Hepatocyte (in vitro differentiated cells): ENCODE results near the gene CASS4. TPM values are rescaled to one million over a fixed set of nuclear protein-coding genes. Genes with fewer than 3 reads are reported as not detected.

Experiments
- DNase-seq: peaks from one replicate; pipeline ENCODE4 v3.0.0-alpha.2; 2016; ENCODE audit warnings: low spot score
- H2AFZ ChIP-seq: fragments of 200-600 bp; sonication (generic); 2 replicates; pipeline ENCODE4 v1.6.0; 2016; ENCODE audit warnings: antibody characterized with exemption, mild to moderate bottlenecking
- H3K27ac ChIP-seq: fragments of 200-600 bp; sonication (generic); 2 replicates; pipeline ENCODE4 v1.5.1; 2016; ENCODE audit warnings: mild to moderate bottlenecking
- H3K27me3 ChIP-seq: fragments of 200-600 bp; sonication (generic); 2 replicates; pipeline ENCODE4 v1.6.1; 2016
- H3K36me3 ChIP-seq: fragments of 200-600 bp; sonication (generic); replicated peaks from 2 replicates; pipeline ENCODE4 v1.5.1; 2016; ENCODE audit warnings: low read depth; ENCODE audit not compliant: insufficient read depth
- H3K4me1 ChIP-seq: fragments of 200-600 bp; sonication (generic); 2 replicates; pipeline ENCODE4 v1.5.1; 2016; ENCODE audit warnings: mild to moderate bottlenecking, moderate library complexity; ENCODE audit not compliant: insufficient read depth
- H3K4me2 ChIP-seq: fragments of 200-600 bp; sonication (generic); 2 replicates; pipeline ENCODE4 v1.6.0; 2016
- H3K4me3 ChIP-seq: fragments of 200-600 bp; sonication (generic); 2 replicates; pipeline ENCODE4 v1.5.1; 2016; ENCODE audit warnings: mild to moderate bottlenecking
- H3K79me2 ChIP-seq: fragments of 200-600 bp; sonication (generic); 2 replicates; pipeline ENCODE4 v1.6.0; 2017; ENCODE audit warnings: mild to moderate bottlenecking
- H3K9me2 ChIP-seq: fragments of 200-600 bp; sonication (generic); replicated peaks from 2 replicates; pipeline ENCODE4 v1.6.0; 2017; ENCODE audit warnings: mild to moderate bottlenecking; ENCODE audit not compliant: insufficient read depth
- H3K9me3 ChIP-seq: fragments of 200-600 bp; sonication (generic); 2 replicates; pipeline ENCODE4 v1.5.1; 2016; ENCODE audit warnings: low read depth, mild to moderate bottlenecking
- H4K20me1 ChIP-seq: fragments of 200-600 bp; sonication (generic); 2 replicates; pipeline ENCODE4 v1.6.0; 2016; ENCODE audit warnings: mild to moderate bottlenecking; ENCODE audit not compliant: insufficient read depth, poor library complexity, severe bottlenecking
- CTCF ChIP-seq: fragments of 200-600 bp; sonication (generic); IDR thresholded peaks from 2 replicates; pipeline ENCODE4 v1.5.1; 2016; ENCODE audit warnings: antibody characterized with exemption, mild to moderate bottlenecking; ENCODE audit not compliant: poor library complexity
- EZH2 ChIP-seq: fragments of 200-600 bp; sonication (generic); IDR thresholded peaks from 2 replicates; pipeline ENCODE4 v1.6.1; 2016; ENCODE audit warnings: antibody characterized with exemption, mild to moderate bottlenecking, borderline replicate concordance
- EZH2phosphoT487 ChIP-seq: fragments of 200-600 bp; sonication (generic); IDR thresholded peaks from one replicate; pipeline ENCODE4 v1.6.1; 2018; ENCODE audit warnings: antibody characterized with exemption, mild to moderate bottlenecking, low read depth, moderate library complexity; ENCODE audit not compliant: unreplicated experiment, severe bottlenecking
- WGBS: methylation state at CpG from one replicate; pipeline ENCODE4 v1.1.6; 2016; ENCODE audit warnings: low lambda C conversion rate; ENCODE audit errors: missing lambda C conversion rate; 5-methylcytosine and 5-hydroxymethylcytosine counted together
- polyA plus RNA-seq: library from polyadenylated mRNA; unstranded; fragments of >200 nt; fragmentation: Nextera tagmentation; extraction: Ambion mirVana; gene quantifications from 2 replicates; pipeline ENCODE4 v1.2.1, GENCODE V29; 2016
- total RNA-seq: library from RNA; depleted of rRNA; stranded (reverse); fragments of >200 nt; gene quantifications from 2 replicates; pipeline ENCODE4 v1.2.3, GENCODE V29; 2014

Gene CASS4
- total and polyA plus RNA-seq, 2 experiments from 2014 or later, result 0.13 TPM; not detected in 1

GRCh38 chr20:56392132-56392880 is 19.8 kb upstream of the CASS4 start, which contains the start of the genes AURKA and CSTF1:
Gene AURKA (minus strand): TSS chr20:56392215. CDS start chr20:56388197, 4,018 bp downstream.
Gene CSTF1 (plus strand): TSS chr20:56392645. CDS start chr20:56395553, 2,908 bp downstream.
- Histone ChIP-seq H3K36me3 (no peaks in the 10 kb centered on the region), H3K27me3 (no peaks in the 10 kb centered on the region), H3K27ac (peak within 1 kb of the TSS; percentile 89), H3K9me2 (no peaks in the 10 kb centered on the region), H2AFZ (peak within 1 kb of the TSS; percentile 67), H3K4me3 (peak within 1 kb of the TSS; percentile 51), H3K9me3 (no peaks in the 10 kb centered on the region), H3K79me2 (peaks cover 69% of the 10 kb centered on the region), H4K20me1 (no peaks in the 10 kb centered on the region), H3K4me2 (peak within 1 kb of the TSS; percentile 82), H3K4me1 (peaks cover 10% of the 10 kb centered on the region)
- WGBS, result under 1% methylated on average over 53 of the region's 53 CpGs
- DNase-seq, result peak; percentile 100
- TF ChIP-seq CTCF, result no peak
- TF ChIP-seq EZH2phosphoT487, result no peak
- TF ChIP-seq EZH2, result no peak

- TF ChIP-seq EZH2phosphoT487 (no peak), CTCF (no peak), EZH2 (no peak)
- H3K4me3 ChIP-seq, result peak overlapping the region; percentile 51
- H3K36me3 ChIP-seq, result no peaks in the 10 kb centered on the region
- no peak for DNase-seq
- H3K27me3 ChIP-seq, result no peaks in the 10 kb centered on the region
- no peaks in the 10 kb centered on the region for H4K20me1 ChIP-seq
- H2AFZ ChIP-seq, result peak overlapping the region; percentile 67
- peak overlapping the region; percentile 82 for H3K4me2 ChIP-seq
- H3K27ac ChIP-seq, result peak overlapping the region; percentile 89
- H3K4me1 ChIP-seq, result peaks cover 10% of the 10 kb centered on the region
- no peaks in the 10 kb centered on the region for H3K9me3 ChIP-seq
- H3K9me2 ChIP-seq, result no peaks in the 10 kb centered on the region
- peaks cover 66% of the 10 kb centered on the region for H3K79me2 ChIP-seq
- 5% methylated on average over 18 of the region's 18 CpGs for WGBS
Observed at GRCh38 chr20:56392881-56393482, 19.1 kb upstream of the CASS4 start.

- H3K4me1 ChIP-seq, result peaks cover 10% of the 10 kb centered on the region
- peak overlapping the region; percentile 26 for H3K27ac ChIP-seq
- no peaks in the 10 kb centered on the region for H3K27me3 ChIP-seq
- TF ChIP-seq CTCF (no peak), EZH2 (no peak), EZH2phosphoT487 (no peak)
- H3K36me3 ChIP-seq, result no peaks in the 10 kb centered on the region
- 58% methylated on average over 8 of the region's 8 CpGs for whole genome bisulfite sequencing
- H3K79me2 ChIP-seq, result peaks cover 61% of the 10 kb centered on the region
- H2AFZ ChIP-seq, result no peak overlapping the region
- peak overlapping the region; percentile 82 for H3K4me2 ChIP-seq
- peak overlapping the region; percentile 51 for H3K4me3 ChIP-seq
- H4K20me1 ChIP-seq, result no peaks in the 10 kb centered on the region
- no peaks in the 10 kb centered on the region for H3K9me2 ChIP-seq
- no peaks in the 10 kb centered on the region for H3K9me3 ChIP-seq
- DNase-seq, result no peak
Observed at GRCh38 chr20:56393653-56394052, 18.4 kb upstream of the CASS4 start.
